ENCODE measurements around the gene SPHK2. TPM values are rescaled to one million over a fixed set of nuclear protein-coding genes. Genes with fewer than 3 reads are reported as not detected.

Gene SPHK2
- total and polyA plus RNA-seq, 2 of the 8 experiments (the other 6 are each of a cell fraction or from before 2014, with no cell fraction given) = 43.9 to 60.9 TPM

DNA sequence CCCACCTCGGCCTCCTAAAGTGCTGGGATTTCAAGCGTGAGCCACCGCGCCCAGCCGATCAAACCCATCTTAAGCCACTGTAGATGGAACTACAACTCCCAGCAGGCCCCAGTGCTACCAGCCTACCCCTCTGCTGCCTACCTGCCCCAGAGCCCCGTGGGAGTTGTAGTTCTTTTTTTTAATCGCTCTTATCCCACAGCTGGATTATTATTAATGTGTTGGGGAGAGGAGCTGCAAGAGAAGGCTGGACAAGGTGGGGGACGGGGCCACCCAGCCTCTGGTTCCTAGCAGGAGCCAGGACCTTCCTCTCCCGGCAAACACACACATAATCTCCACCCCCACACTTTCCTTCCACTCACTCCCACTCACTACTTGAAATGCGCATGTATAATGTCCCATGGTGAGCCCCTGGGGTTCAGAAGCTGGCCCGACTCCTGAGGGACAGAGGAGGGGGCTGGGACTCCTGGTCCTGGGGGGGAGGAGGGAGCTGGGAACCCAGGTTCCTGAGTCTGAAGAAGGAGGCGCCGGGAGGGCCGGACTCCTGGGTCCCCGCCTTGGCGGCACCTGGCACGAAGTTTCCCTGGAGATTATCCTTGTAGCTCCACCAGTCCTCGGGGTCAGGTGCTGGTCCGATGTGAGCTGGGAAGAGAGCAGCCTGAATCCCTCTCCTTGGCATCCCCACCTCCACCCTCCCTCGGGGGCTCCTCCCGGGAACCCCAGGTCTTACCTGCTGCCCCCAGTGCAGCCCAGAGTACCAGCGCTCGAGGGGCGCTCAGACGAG is 25.7 kb downstream of the SPHK2 start (continued):
- no peak for TF ChIP-seq JUND (IDR thresholded peaks at IDR 0.05; ENCODE audit: low read length)
- no peak for TF ChIP-seq CHD1 (IDR thresholded peaks at IDR 0.05; ENCODE audit: low read depth, low read length)

Measured in H1 (cell line).